GM15510 (cell line): ENCODE measurements around the gene SLC22A12.

Experiments used
- POLR2A ChIP-seq: IDR thresholded peaks from 3 replicates; pipeline ENCODE4 v1.6.1; 2011; ENCODE audit warnings: borderline replicate concordance; ENCODE audit not compliant: insufficient read length; ENCODE audit errors: extremely low read depth

The SLC22A12 gene

DNA sequence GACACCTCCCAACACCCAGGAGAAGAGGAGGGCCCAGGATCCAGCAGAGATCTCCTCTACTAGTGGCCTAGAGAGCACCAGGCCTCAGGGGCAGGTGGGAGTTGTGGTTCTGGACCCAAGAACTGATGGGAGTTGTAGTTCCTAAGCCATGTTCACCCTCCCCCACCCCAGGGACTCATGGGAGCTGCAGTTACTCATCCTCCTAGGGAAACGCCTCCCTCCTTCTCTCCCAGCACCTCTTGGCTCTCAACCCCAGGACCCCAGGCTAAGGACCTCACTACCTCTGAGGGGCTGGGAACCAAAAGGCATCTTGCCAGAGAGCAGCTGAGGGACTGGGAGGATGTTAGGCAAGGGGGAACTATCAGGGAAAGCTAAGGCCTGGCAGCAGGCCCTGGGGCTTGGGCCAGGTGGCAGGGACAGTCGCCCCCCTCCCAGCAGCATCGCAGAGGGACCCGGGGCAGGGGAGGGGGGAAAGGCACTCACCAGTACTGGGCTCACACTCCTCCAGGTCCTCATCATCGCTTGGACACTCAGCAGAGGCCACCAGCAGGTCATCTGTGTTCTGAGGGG is 28.9 kb downstream of the SLC22A12 start:
- no peak for TF ChIP-seq POLR2A

DNA sequence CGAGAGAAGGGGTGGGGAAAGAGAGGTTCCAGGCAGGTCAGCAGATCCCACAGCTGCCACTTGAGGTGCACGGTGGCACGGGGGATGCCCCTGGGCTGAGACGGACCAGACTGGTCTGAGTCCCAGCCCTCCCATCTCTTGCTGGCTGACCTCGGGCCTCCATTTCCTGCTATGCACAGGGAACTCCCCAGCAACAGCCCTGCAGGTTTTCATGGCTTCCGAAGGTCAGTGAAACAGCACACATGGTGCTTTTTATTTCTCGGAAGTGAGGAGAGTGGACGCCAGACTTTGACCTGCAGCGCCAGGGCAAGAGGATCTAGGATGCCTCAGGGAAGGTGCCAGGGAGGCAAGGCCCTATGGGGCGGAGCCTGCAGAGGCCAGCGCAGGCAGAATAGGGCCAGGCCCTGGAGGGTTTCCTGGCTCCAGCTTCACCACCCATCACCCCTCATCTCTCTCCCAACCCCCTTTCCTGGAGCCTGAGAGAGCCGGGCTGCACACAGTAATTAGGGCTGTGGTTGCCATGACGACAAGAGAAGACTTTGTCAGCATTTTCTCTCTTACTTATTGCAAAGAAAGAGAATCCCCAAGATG is 29.5 kb downstream of the SLC22A12 start:
- no peak for TF ChIP-seq POLR2A

DNA sequence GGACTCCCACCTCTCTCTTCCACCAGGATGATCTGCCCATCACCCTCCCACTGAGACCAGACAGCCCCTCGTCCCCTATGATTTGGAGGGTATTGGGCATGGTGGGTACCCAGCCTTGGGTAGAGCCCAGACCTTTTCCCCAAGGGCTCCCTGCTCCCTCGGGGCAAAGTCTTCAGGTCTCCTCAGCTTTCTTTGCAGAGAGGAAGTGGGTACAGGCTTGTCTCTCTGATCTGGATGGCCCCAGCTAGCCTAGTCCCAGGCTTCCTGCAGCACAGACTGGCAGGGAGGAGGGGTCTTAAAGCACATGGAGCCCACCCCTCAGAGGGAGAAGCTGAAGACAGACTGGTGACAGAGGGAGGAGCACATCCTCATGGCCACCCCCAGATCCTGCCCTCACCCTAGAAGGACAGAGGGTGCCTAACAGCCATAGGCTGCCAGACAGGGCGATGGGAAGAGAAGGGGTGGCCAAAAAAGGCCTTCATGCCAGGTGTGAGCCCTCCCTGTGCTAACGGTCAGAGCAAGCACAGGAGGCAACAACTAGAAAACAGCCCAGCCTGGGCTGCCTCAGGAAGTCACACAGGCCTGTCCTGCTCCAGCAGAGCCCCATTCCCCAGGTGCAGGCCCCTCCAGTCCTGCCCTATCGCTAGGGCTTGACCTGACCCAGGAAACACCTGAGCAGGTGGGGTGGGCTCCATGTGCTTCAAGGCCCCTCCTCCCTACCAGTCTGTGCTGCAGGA is 30.4 kb downstream of the SLC22A12 start:
- no peak for TF ChIP-seq POLR2A

DNA sequence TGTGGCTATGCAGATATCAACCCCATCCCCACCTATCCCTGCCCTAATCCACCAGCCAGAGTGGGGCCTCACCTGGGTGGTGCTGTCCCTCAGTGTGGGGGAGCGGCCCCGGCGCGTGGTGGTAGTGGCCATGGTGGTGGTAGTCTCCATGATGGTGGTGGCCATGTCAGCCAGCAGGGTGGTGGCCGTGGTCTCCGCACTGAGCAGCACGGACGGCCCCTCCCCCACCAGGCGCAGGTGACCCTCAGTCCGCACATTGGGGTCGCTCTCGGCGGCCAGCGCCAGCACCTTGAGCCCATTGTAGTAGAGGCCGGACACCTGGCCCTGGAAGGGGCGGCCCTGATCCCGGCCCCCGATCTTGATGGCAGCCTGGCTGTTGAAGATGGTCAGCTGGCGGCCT is 31.7 kb downstream of the SLC22A12 start:
- TF ChIP-seq POLR2A = no peak

DNA sequence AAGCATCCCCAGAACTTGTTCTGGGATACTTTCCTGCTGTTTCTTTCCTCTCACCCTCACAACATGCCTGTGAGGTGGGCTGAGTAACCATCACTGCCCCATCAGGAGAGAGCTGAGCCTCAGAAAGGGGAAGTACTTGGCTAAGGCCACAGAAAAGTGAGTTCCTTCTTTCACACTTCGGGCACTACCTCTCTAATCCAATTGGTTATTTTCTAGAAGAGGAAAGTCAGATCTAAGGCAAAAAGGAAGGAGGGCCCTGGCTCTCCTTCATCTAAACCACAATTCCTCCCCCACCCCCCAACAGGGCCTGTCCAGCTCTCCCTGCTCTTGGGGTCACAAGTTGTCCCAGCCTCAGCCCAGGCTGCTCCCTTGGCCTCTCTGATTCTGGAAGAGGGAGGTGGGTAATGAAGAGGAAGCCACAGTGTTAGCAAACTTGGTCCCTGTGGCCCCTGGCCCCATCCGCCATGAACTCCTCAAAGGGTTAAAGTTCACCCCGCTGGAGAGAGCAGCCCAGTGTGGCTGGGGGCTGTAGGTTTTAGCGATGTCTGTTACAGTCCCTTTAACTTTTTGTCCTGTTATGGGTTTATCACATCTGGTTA is 34.0 kb downstream of the SLC22A12 start:
- TF ChIP-seq POLR2A = no peak

DNA sequence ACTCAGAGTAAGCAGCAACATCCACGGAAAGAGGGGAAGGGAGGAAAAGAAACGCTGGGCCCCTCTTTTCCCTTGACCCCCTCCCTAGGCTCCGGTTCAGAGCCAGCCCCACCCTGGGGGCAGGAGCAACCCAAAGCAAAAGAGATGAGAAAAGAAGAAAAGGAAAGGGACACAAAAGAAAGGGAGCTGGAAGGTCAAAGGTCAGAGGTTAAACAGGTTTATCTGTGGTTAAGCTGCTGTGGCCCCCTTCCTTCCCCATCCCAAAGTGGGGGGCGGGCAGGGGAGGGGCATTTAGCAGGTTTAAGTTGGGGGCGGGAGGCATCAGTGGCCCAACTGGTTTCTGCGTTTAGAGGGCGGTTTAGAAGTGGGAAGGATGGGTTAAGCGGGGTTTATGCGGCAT is 35.6 kb downstream of the SLC22A12 start:
- TF ChIP-seq POLR2A = no peak

DNA sequence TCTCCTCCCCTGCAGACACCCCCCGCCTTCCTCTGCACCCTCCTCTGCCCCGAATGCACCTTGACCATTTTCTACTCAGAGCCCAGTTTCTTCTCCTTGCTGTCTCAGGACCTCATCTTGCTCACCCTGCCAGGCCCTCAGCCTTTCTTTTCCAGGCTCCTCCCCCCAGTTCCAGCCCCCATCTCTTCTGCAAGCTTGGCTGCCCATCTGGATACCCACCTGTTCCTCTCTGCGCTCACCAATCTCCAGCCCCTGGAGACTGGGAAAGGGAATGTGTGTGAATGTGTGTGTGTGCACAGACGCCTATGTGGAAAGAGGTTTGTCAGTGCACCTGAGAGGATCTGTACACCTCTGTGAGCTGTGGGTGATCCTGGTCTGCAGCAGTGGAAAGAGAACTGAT is 36.4 kb downstream of the SLC22A12 start:
- TF ChIP-seq POLR2A = no peak

DNA sequence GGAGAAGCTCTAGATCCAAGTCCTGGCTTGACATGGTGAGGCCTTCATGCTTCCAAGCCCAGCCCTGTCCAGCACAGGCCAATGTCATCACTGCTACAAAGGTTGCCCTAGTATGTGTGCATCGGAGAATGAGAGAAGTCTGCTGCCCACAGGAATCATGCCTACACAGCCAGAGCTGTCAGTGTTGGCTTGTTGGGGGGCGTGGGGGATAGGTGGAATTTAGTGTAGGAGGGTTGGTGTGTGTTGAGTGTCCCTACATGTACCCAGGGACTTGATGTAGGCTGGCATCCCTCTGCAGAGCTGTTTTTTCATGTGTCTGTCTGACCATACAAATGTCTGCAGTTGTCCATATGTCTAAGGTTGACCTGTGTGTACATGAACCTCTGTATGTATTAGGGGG is 37.6 kb downstream of the SLC22A12 start:
- no peak for TF ChIP-seq POLR2A

DNA sequence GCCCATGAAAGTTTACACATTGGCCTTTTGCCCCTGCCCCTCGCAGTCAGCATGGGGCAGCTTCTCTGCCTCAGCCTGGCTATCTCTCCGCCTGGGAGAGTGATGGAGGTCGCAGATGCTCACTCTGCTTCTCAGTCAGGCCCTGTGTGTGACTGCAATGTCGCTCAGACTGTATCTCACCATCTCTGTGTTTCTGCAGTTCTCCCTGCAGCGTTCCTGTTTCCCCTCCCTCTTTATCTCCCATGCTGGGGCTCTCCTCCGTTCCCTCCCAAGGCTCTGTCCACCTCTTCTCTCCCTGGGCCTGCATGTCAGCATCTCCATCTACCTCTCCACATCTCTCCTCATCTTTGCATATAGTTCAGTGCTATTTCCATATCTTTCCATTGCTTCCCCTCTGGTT is 38.1 kb downstream of the SLC22A12 start:
- TF ChIP-seq POLR2A = no peak

DNA sequence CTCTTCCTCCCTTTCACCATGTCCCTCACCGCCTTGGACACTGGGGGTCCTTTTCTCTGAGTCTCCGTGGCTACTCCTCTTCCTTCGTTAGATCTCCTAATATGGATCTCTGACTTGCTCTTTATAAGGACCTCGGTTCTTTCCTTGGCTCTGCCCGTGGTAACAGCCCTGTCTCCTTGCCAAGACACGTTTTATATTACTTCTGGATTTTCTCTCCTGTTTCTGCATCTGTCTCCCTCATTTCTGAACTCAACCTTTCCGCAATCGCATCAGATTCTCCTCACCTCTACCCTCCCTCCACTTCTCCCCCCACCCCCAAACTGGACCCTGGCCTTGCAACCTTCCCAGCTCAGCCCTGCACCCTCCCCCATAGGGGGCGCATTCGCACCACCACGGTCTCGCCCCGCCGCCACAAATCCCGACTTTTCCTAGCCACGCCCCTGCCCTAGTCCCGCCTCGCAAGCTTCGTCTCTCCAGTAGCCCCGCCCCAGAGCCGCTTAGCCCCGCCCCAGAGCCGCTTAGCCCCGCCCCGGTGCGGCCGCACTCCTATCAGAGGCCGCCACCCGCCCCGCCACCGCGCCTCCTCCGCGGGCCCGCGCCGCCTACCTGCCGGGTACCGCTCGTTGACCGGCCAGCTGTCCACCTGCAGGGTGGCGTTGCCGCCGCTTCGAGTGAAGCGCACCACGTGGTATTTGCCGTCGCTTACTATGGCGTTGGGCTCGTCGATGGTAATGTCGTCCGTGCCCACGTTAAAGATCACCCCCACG is 39.0 kb downstream of the SLC22A12 start:
- TF ChIP-seq POLR2A = no peak

DNA sequence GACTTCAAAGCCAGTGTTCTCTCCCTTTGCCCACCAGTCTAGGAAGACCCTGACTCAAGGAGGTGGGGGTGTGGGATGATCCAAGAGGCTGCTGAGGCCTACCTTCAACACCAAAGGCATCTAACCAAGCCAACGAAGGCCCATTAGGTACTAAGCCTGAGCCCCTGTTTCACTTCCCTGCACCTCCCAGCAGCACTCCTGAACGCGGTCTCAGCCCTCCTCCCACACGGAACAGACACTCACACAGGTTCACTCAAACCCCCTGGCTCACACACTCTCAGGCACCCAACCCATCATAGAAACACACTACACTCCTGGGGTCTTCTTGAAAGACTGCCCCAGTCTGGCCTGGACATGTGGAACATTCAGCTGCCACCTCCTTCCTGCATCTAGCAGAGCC is 40.7 kb downstream of the SLC22A12 start:
- no peak for TF ChIP-seq POLR2A

DNA sequence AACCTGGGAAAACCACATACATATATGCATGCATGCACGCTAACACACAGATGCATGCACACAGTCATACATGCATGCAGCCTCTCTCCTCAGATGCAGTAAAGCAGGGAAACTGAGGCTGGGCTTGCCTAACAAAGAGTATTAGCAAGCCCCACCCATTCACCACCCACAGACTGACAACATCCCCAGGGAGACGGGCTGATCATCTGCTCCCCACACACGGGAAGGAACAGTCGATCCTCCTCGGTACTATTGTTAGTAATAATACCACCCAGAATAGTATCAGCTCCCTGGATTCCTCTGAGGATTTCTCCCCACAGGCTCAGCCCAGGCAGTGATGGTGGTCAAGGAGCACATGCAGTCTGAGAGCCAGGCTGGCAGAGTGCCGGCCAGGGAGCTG is 41.2 kb downstream of the SLC22A12 start:
- TF ChIP-seq POLR2A = no peak

DNA sequence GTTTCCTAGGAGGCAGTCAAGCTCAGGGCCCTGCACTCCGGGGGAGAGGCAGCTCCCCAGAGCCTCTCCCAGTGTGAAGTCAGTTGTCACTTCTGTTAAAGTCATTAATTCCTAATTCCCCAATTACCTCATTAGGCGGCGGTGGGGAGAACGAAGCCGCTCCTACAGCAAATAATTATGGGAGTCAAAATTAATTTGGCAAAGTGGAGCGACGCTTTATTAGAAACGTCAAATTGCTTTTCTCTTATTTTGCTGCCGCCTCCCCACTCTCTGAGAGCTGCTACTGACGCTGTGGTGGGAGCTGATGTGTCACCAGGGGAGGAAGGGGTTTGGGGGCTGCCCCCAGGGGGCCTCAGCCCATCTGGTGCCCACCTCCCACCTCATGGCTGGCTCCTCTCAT is 41.6 kb downstream of the SLC22A12 start:
- TF ChIP-seq POLR2A = no peak

DNA sequence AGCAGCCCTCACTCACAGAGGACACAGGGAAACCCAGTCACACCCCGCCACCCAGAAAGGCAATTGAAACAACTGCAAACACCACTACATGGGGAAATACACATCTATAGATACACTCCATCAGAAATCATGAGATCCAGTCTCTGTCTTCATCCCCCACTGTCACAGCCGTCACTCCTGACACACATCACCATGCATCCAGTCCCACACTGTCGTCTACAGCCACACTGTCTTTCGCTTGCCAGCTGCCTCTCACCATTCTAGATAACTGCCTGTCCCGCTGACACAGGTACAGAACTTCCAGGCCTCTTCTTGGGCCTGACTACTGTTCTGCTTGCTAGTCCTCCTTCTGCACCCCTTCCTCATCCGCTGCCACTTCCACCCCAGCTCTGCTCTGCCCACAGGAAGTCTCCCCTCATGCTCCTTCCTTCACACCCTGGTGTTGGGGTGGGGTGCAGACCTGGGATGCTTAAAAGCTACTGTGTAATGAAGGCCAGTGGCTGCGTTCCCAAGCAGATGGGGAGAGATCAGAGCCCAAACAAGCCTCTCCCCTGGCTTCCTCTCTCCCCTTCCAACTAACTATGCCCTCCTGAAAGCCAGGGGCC is 42.6 kb downstream of the SLC22A12 start:
- TF ChIP-seq POLR2A = no peak
